GM18909 (cell line): ENCODE results near the gene STUB1.
"Not testable (repeated sequence)": the region's sequence is repeated elsewhere in the genome, so short reads cannot be mapped to it uniquely, and the experiment has no call there.

Experiments used
- ATAC-seq: cut with Tn5 transposase; IDR thresholded peaks from one replicate; pipeline ENCODE4 v1.9.1; 2021; ENCODE audit warnings: mild to moderate bottlenecking; ENCODE audit not compliant: unreplicated experiment, poor library complexity

STUB1 gene

GRCh38 chr16:677316-678190 lies 2.7 kb upstream of the STUB1 start:
- ATAC-seq = no peak

GRCh38 chr16:678209-678857 lies 1.9 kb upstream of the STUB1 start:
- ATAC-seq = no peak

DNA sequence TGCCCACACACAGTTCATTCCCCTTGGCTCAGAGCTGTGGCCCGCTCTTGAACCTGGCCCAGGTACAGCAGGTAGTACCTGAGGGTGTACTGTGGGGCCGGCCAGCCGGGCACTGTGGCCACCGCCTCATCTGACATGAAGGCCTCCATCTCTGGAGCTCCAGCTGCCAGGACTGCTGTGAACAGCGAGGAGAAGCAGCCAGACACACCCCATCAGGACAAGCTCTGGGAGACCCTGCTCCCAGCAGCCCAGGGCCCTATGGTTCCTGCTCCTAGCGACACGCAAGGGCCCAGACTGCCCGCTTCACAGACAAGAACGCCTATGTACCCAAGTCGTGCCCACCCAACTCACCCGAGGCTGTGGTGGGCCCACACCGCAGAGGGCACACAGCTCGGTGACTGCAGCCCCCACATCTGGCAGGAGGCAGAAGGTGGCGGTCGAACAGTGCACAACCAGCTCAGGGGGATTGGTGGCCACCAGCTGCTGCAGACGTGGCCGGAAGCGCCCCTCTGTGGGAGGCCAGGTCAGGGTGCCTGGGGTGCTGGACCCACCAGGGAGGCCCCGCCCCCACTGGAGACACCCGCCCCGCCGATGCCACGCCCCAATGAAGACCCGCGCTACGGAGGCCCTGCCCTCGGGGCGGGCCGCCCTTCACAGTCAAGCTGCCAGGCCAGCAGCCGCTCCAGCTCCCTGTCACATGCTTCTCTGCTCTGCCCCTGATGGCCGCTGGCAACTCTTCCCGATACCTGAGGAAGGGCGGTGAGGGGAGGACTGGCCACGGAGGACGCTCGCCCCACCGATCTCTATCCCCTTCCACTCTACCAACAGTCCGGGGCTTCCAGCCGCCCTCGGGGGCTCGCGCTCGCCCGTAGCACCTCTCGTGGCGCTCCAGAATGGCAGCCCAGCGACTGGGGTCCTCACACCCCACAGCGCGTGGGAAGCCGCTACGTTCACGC lies 1.1 kb upstream of the STUB1 start:
- peak; percentile 10 for ATAC-seq

GRCh38 chr16:680625-680945 lies 375 bp downstream of the STUB1 start:
- no peak for ATAC-seq

DNA sequence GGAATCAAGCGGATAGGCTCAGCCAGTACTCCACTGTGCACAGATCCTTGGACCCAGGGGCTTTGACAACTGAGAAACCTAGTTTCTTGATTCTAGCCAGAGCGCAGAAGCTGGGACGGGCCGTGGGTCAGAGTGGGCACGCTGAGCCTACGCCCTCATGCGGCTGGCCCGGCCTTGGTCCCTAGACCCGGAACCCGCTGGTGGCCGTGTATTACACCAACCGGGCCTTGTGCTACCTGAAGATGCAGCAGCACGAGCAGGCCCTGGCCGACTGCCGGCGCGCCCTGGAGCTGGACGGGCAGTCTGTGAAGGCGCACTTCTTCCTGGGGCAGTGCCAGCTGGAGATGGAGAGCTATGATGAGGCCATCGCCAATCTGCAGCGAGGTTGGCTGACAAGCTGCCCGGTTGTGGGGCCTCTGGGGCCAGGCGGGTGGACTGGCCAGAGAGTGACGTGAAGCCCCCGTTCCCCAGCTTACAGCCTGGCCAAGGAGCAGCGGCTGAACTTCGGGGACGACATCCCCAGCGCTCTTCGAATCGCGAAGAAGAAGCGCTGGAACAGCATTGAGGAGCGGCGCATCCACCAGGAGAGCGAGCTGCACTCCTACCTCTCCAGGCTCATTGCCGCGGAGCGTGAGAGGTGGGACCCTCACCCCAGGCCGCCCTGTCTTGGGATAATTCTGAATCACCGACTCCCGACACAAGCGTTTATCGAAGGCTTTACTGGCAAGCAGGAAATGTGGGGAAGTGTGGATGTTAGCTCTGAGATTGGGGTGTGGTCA lies 946 bp downstream of the STUB1 start:
- no peak for ATAC-seq

DNA sequence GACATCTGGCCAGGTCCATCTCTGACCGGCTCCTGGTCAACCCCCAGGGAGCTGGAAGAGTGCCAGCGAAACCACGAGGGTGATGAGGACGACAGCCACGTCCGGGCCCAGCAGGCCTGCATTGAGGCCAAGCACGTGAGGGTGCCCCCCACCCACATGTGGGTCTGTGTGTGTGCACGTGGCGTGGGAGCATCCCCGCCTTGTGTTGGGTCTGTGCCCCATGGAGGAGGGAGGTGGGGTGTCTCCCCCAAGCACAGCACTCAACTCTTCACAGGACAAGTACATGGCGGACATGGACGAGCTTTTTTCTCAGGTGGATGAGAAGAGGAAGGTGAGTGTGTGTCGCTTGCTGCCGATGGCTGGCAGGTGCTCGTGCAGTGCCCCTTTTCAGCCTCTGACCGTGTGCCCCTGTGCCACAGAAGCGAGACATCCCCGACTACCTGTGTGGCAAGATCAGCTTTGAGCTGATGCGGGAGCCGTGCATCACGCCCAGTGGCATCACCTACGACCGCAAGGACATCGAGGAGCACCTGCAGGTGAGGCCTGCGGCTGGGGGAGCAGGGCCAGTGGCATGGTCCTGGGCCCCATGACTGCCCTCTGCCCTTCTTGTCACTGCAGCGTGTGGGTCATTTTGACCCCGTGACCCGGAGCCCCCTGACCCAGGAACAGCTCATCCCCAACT lies 1.7 kb downstream of the STUB1 start:
- no peak for ATAC-seq

DNA sequence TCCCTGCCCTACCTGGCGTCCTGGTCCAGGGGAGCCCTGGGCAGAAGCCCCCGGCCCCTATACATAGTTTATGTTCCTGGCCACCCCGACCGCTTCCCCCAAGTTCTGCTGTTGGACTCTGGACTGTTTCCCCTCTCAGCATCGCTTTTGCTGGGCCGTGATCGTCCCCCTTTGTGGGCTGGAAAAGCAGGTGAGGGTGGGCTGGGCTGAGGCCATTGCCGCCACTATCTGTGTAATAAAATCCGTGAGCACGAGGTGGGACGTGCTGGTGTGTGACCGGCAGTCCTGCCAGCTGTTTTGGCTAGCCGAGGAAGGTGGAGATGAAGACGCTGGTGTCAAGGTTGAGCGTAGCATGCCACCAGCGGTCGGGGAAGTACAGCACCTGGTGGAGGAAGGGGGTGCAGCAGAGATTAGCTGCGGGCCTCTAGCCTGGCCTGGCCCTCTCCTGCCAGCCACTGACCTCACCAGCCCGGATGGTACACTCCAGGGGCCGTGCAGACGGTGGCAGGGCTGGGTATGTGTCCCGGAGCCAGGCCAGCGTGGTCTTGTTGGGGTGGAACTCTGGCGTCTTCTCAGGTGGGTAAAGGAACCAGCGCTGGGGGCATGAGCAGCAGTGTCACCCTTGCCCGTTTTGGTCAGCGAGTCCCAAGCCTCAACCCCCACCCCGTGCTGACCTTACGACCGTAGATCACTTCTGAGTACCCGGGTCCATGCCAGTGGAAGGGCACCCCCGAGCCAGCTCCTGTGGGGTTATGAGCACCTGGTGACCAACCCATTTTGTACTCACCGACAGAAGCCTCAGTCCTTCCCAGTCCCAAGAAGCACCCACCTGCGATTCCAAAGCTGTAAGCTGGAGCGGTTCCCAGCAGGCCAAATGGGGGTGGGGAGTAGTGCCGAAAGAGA lies 2.5 kb downstream of the STUB1 start:
- ATAC-seq = no peak

GRCh38 chr16:683396-684070 lies 3.3 kb downstream of the STUB1 start:
- no peak for ATAC-seq

DNA sequence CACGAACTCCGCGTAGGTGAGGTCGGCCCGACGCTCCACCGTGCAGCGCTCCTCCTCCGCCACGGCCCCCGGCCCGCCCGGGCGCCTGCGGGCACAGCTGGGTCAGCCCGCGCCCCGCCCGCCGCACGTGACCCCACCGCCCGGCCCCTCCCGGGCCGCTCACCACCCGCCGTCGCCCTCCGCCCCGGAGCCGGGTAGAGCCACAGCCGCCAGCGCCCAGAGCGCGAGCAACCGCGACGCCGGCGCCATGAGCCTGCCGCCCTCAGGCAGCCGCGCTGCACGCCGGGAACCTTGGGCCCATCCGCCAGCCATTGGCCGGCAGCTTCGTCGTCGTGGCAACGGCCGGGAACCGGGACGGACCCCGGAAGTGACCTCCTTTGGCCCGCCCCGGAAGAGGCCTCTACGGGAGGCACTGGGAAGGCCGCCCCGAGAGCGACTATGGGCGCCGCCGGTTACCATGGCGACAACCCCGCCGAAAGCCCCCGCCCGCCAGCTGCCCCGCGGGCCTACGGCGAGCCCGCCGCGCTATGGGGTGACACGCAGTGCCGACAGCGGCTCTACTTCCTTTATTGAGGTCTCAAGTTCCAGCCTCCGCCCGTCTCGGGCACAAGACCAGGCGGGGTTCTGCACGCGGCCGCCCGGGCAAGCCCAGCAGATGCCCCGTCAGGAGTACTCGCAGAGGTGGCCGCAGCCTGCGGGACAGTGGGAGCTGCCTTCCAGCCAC lies 4.0 kb downstream of the STUB1 start, which contains the start of gene JMJD8:
TSS of gene JMJD8 (minus strand) at position 264 of the 724 bp plus-strand sequence. CDS start at position 249, 15 bp downstream.
- peak; percentile 67 for ATAC-seq

DNA sequence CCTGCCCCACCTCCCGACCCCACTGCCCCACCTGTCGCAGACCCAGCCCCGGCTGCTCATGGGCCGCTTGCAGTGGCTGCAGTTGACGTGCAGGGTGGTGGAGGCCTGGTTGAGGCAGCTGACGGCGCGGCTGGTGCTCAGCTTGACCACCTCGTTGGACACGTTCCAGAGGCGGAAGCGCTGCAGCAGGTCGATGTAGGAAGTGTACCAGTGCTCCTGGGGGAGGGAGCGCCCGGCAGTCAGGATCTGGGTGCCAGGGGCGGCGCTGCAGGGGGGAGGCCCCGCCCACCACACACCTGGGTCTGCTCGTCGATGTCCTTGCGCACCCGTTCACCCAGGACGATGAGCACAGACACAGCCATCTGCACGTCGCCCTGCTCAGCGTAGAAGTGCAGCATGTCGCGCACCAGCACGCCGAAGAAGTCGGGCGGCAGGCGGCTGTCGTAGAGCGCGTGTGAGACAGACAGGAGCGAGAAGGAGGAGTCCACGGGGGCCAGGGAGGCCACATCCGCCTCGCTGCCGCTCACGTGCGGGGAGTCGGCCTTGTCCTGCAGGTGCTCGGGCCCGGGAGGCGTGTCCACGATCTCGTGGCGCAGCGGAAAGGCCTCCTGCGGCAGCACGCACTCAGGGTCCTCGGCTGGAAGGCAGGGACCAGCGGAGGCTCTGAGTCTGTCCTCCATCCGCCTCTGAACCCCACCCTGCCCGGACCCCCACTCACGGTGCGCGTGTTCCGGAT lies 4.9 kb downstream of the STUB1 start:
- ATAC-seq = no peak

DNA sequence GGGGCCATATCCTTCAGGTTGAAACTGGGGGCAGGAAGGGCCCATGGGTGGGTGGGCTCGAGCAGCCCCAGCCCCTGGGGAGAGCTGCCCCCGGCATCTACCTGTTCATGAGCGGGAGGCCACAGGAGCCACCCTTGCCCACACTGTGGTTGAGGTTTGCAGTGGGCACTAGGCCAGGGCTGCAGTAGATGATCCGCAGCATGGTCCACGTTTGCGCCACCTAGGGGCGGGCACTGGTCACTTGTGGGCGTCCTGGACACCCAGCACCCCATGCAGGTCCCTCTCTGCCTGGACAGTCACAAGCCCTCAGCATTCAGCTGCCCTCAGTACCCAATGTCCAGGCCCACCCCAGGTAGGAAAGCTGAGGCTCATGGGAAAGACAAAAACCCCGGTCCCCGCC lies 5.8 kb downstream of the STUB1 start:
- no peak for ATAC-seq

DNA sequence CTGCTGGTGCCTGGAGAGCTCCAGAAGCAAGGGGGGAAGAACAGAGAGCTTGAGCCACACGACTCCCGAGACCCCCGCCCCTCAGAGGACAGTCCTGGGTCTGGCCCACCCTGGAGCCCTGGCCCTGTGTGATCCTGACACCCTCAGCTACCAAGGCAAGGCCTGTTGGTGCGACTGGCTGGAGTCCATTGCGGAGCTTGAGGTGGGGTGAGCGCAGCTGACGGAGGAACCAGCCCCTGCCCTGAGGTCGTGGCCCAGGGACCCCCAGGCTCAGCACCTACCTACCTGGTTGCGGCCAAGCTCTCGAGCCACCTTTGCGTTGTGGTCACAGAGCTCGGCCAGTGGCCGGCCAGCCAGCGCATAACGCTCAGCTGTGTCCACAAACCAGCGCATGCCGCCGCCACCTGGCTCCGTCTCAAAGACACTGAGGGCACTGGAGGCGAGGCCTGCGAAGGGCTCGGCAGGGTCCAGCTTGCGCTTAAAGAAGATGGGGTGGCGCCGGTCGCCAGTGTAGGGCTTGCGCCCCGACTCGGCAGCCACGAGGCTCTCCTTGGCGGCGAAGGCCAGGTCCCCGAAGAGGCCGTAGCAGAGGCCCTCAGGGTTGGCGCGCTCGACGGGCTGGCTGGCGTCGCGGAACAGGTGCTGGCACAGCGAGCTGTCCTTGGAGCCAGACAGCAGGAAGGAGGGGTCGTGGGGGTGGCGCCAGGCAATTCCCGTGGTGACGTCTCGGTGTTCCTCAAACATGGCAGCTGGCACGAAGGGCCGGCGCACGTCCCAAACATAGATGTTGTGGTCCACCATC lies 6.5 kb downstream of the STUB1 start:
- ATAC-seq = no peak

- no peak for ATAC-seq
These were observed 7.3 kb downstream of the STUB1 start for GRCh38 chr16:687499-687898.

DNA sequence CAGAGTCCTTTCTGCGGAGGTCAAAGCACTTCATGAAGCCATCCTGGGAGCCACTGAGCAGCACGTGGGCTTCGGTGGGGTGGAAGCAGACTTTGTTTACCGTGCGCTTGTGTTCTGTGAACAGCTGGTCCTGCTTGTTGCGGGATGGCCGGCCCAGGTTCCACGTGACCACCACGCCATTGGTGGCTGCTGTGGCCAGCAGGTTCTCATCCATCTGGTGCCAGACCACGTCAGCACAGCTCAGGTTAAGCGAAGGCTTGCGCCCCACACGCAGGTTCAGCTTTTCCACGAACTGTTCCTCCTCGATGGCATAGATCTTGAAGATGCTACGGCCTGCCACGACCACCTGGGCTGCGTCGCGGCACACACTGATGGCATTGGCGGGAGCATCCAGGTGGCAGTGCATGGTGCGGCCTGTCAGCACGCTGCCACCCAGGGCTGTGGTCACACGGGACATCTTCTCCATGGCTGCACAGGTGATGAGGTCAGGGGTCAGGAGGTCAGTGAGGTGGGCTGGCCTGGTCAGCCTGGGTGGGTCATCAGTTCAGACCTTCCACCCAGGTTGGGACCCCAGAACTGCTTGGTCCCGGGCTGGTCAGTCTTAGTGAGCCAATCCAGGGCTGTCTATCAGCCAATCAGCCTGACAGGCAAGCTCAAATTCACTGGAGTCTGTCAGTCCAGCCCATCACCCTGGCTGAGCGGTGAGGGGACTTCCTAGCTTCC lies 9.1 kb downstream of the STUB1 start:
- ATAC-seq = no peak

DNA sequence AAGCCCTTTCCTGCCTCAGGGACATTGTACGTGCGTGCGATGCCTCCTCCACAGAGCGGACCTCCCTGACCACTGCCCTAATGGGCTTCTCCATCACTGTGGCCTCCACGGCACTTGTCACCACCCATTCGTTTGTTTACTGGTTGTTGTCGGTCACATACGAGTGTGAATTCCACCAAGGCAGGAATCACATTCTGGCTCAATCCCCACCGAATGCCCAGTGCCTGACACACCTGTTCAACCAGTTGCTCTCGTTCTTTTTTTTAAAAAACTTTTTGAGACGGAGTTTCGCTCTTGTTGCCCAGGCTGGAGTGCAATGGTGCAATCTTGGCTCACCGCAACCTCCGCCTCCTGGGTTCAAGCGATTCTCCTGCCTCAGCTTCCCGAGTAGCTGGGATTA lies 11.0 kb downstream of the STUB1 start:
- not testable (repeated sequence) for ATAC-seq
